B cell (primary cell): Measurements from ENCODE around the gene TMCO6. TPM values are rescaled to one million over a fixed set of nuclear protein-coding genes. Genes with fewer than 3 reads are reported as not detected.
"Not testable (repeated sequence)": the region's sequence is repeated elsewhere in the genome, so short reads cannot be mapped to it uniquely, and the experiment has no call there.

Source experiments
- ATAC-seq: fragments of 200-7000 bp; cut with Tn5 transposase; one replicate; pipeline ENCODE4 v1.10.0; 2021; ENCODE audit warnings: low read depth, mild to moderate bottlenecking, moderate number of reproducible peaks, moderate library complexity
- CTCF ChIA-PET: fragments of 350-600 bp; sonication (Branson Sonifier 250); formaldehyde crosslinking; loops from one replicate; lab custom pipeline; 2021; ENCODE audit warnings: antibody characterized with exemption, inconsistent platforms; lab: Charles Lee
- POLR2A ChIA-PET: fragments of 350-600 bp; sonication (Branson Sonifier 250); formaldehyde crosslinking; loops from one replicate; lab custom pipeline; 2021; ENCODE audit warnings: antibody characterized with exemption; lab: Charles Lee
- DNase-seq: peaks from one replicate; pipeline ENCODE4 v3.0.0; 2013
- H2AFZ ChIP-seq: 2 replicates; pipeline ENCODE4 v1.6.1; 2012; ENCODE audit warnings: mild to moderate bottlenecking, low read depth, low read length; ENCODE audit not compliant: insufficient read depth, poor library complexity, severe bottlenecking
- H3K27ac ChIP-seq, 2 donors: 1 replicate in 1 of 2; 2 replicates in 1 of 2; pipeline ENCODE4 v1.5.1; 2012 to 2013; ENCODE audit warnings: low read length in 2 of 2, mild to moderate bottlenecking in 2 of 2, moderate library complexity in 1 of 2
- H3K27me3 ChIP-seq, 4 experiments: fragments of 200-600 bp in 1 of 4; sonication (generic) in 1 of 4; replicated peaks in 1 of 4; 1 replicate in 2 of 4; 2 replicates in 2 of 4; pipeline versions ENCODE4 v1.6.1 to v1.7.0; 2013 to 2016; ENCODE audit warnings: low read length in 3 of 4, mild to moderate bottlenecking in 2 of 4, mixed read lengths in 1 of 4, moderate library complexity in 1 of 4; ENCODE audit not compliant: insufficient read depth in 4 of 4, control insufficient read depth in 3 of 4; ENCODE audit errors: control extremely low read depth in 1 of 4
- H3K36me3 ChIP-seq, 2 experiments: replicated peaks in 1 of 2; 1 replicate in 1 of 2; 2 replicates in 1 of 2; pipeline versions ENCODE4 v1.6.1 to v1.7.1; 2013; ENCODE audit warnings: low read length in 1 of 2; ENCODE audit not compliant: insufficient read depth in 2 of 2, control insufficient read depth in 1 of 2; ENCODE audit errors: control extremely low read depth in 1 of 2, extremely low read depth in 1 of 2
- H3K4me1 ChIP-seq, 2 donors: fragments of 200-600 bp in 1 of 2; sonication (generic) in 1 of 2; 1 replicate in 1 of 2; 2 replicates in 1 of 2; pipeline versions ENCODE4 v1.5.1 to v1.6.1; 2013 to 2017; ENCODE audit warnings: low read length in 2 of 2; ENCODE audit not compliant: control insufficient read depth in 2 of 2, insufficient read depth in 2 of 2
- H3K4me2 ChIP-seq: replicated peaks from 2 replicates; pipeline ENCODE3; 2012; ENCODE audit warnings: mild to moderate bottlenecking, low read depth, low read length; ENCODE audit not compliant: poor library complexity, severe bottlenecking
- H3K4me3 ChIP-seq, 5 experiments: fragments of 200-600 bp in 1 of 5; sonication (generic) in 1 of 5; 1 replicate in 3 of 5; 2 replicates in 2 of 5; pipeline versions ENCODE4 v1.5.1 to v1.7.0; 2011 to 2016; ENCODE audit warnings: low read length in 4 of 5, mild to moderate bottlenecking in 4 of 5, low read depth in 2 of 5, control low read depth in 1 of 5, moderate library complexity in 1 of 5; ENCODE audit not compliant: insufficient read depth in 1 of 5; ENCODE audit errors: control extremely low read depth in 1 of 5, extremely low read depth in 1 of 5
- H3K79me2 ChIP-seq: fragments of 200-600 bp; sonication (generic); one replicate; pipeline ENCODE4 v1.6.0; 2016; ENCODE audit warnings: low read length; ENCODE audit not compliant: control insufficient read depth, insufficient read depth
- H3K9ac ChIP-seq: fragments of 200-600 bp; sonication (generic); 2 replicates; pipeline ENCODE4 v1.6.1; 2017; ENCODE audit warnings: mild to moderate bottlenecking, low read length, moderate library complexity
- H3K9me3 ChIP-seq, 3 donors: one replicate each; pipeline versions ENCODE4 v1.6.1 to v1.7.1; 2013; ENCODE audit warnings: low read length in 2 of 3; ENCODE audit not compliant: control insufficient read depth in 2 of 3, insufficient read depth in 1 of 3; ENCODE audit errors: control extremely low read depth in 1 of 3
- H4K20me1 ChIP-seq: 2 replicates; pipeline ENCODE4 v1.6.0; 2012; ENCODE audit warnings: mild to moderate bottlenecking, low read length; ENCODE audit not compliant: insufficient read depth, control insufficient read depth, poor library complexity, severe bottlenecking
- H3K27ac Mint-ChIP-seq: one replicate; pipeline ENCODE4 v1.8.0; 2021; ENCODE audit warnings: mixed read lengths
- H3K27me3 Mint-ChIP-seq: one replicate; pipeline ENCODE4 v1.8.0; 2021; ENCODE audit warnings: mixed read lengths
- H3K4me1 Mint-ChIP-seq: one replicate; pipeline ENCODE4 v1.8.0; 2021; ENCODE audit warnings: mixed read lengths
- H3K4me3 Mint-ChIP-seq: one replicate; pipeline ENCODE4 v1.8.0; 2021; ENCODE audit warnings: mixed read lengths
- H3K9me3 Mint-ChIP-seq: one replicate; pipeline ENCODE4 v1.8.0; 2022; ENCODE audit warnings: mixed read lengths; ENCODE audit not compliant: insufficient read depth
- EZH2 ChIP-seq: IDR thresholded peaks from 2 replicates; pipeline ENCODE4 v1.6.1; 2012; ENCODE audit warnings: borderline replicate concordance, low read depth, mild to moderate bottlenecking, moderate library complexity, low read length; ENCODE audit not compliant: insufficient read depth, poor library complexity, severe bottlenecking
- WGBS: methylation state at CpG from one replicate; pipeline ENCODE4 v1.1.5; 2013; ENCODE audit warnings: missing lambda C conversion rate; ENCODE audit not compliant: insufficient coverage; 5-methylcytosine and 5-hydroxymethylcytosine counted together
- intact Hi-C: fragments of 100-400 bp; cut with micrococcal nuclease; formaldehyde crosslinking; loops from one replicate; pipeline ENCODE4 v1.10.0; 2022
- polyA plus RNA-seq: library from polyadenylated mRNA; depleted of rRNA; stranded (reverse); fragments of >200 nt; gene quantifications from 2 replicates; pipeline ENCODE4 v1.2.3, GENCODE V29; 2012
- total RNA-seq, 2 donors: library from RNA; stranded (reverse); fragments of 120-200 nt in 1 of 2; gene quantifications; 1 replicate in 1 of 2; 2 replicates in 1 of 2; pipeline versions ENCODE4 v1.2.3 to v1.2.4, GENCODE V29; 2013 to 2022
- TF ChIP-seq, protein P1 (sequence below): fragments of 200-600 bp; IDR thresholded peaks from one replicate; pipeline ENCODE4 v1.8.0; 2022; ENCODE audit warnings: antibody characterized with exemption, mild to moderate bottlenecking

Gene TMCO6
- total and polyA plus RNA-seq, 2 donors (not counting 1 experiment from before 2014, with no cell fraction given): 33.3 to 70.4 TPM

DNA sequence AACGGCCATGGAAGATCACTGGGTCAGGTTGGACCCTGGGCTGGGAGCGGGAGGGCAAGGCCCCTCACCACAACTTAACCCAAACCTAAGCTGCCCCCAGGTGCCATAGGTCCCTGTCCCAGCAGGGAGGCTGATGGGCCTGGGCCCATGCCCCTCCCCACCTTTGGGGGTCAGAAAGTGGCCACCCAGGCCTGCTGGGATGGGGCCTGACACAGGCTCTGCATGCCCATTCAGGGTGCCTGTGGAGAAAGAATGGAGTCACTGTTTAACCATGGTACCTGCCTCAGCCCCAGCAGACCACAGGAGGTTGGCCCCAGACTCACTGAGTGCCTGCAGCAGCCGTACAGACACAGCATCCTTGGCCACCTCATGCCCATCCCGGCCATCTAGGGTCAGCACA lies 31.8 kb downstream of the TMCO6 start:
- H3K27ac Mint-ChIP-seq, H3K27ac ChIP-seq, POLR2A ChIA-PET, H3K9ac ChIP-seq, H3K4me1 ChIP-seq, H3K4me2 ChIP-seq, H3K9me3 Mint-ChIP-seq, H2AFZ ChIP-seq, intact Hi-C loops, H4K20me1 ChIP-seq, H3K4me3 ChIP-seq, H3K27me3 Mint-ChIP-seq, H3K9me3 ChIP-seq, ATAC-seq, DNase-seq, CTCF ChIA-PET, H3K27me3 ChIP-seq, H3K4me3 Mint-ChIP-seq: not testable (repeated sequence)
- Histone ChIP-seq H3K79me2 (peaks cover 35% of the 10 kb centered on the region), H3K36me3 (peaks cover 0 to 66% of the 10 kb centered on the region in 2 experiments)
- WGBS: 100% methylated on average over 1 of the region's 4 CpGs
- H3K4me1 Mint-ChIP-seq: peaks cover 18% of the 10 kb centered on the region

DNA sequence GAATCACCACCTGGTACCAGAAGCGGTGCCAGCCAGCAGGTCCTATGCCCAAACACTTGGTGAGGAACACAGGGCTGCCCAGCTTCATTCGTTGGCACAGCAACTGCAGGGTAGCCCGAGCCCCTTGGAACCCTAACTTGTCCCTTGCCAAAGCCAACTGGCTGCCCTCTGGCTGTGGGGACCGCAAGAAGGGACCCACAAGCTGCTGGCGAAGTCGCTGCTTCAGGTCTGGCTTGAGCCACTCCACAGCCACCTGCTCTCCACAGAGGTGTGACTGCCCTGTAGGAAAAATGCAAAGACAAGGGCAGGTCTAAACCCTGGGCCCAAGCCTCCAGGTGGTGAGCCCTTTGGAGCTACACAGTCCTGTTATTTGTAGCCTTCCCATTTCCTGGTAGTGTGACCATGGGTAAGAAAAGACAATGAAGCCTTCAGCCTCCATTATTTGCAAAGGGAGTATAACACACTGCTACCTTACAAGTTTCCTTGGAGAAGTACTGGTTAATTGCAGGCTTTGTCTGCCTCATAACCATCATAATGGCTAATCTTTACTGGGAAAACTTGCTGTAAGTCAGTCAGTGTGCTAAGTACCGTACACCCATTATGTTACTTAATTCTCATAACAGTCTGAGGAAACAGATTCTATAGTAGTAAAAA lies 32.3 kb downstream of the TMCO6 start:
- H3K27me3 Mint-ChIP-seq: no peaks in the 10 kb centered on the region
- no peak for DNase-seq
- intact Hi-C loops: no loop called here
- peaks cover 29% of the 10 kb centered on the region for H3K79me2 ChIP-seq
- no peak overlapping the region for H3K4me3 Mint-ChIP-seq
- no peaks in the 10 kb centered on the region for H3K27me3 ChIP-seq
- H3K36me3 ChIP-seq: peaks cover 0 to 71% of the 10 kb centered on the region in 2 experiments
- H4K20me1 ChIP-seq: peaks cover 9% of the 10 kb centered on the region
- H2AFZ ChIP-seq: no peak overlapping the region
- no peak overlapping the region for H3K4me2 ChIP-seq
- no peak overlapping the region for H3K27ac Mint-ChIP-seq
- peaks cover 0 to 7% (median 0%) of the 10 kb centered on the region in 3 donors for H3K9me3 ChIP-seq
- H3K4me1 ChIP-seq: peaks cover 0 to 2% of the 10 kb centered on the region in 2 donors
- WGBS: 95% methylated on average over 4 of the region's 7 CpGs
- H3K4me3 ChIP-seq: no peak overlapping the region
- no peak for TF ChIP-seq EZH2
- TF ChIP-seq, protein P1, sequence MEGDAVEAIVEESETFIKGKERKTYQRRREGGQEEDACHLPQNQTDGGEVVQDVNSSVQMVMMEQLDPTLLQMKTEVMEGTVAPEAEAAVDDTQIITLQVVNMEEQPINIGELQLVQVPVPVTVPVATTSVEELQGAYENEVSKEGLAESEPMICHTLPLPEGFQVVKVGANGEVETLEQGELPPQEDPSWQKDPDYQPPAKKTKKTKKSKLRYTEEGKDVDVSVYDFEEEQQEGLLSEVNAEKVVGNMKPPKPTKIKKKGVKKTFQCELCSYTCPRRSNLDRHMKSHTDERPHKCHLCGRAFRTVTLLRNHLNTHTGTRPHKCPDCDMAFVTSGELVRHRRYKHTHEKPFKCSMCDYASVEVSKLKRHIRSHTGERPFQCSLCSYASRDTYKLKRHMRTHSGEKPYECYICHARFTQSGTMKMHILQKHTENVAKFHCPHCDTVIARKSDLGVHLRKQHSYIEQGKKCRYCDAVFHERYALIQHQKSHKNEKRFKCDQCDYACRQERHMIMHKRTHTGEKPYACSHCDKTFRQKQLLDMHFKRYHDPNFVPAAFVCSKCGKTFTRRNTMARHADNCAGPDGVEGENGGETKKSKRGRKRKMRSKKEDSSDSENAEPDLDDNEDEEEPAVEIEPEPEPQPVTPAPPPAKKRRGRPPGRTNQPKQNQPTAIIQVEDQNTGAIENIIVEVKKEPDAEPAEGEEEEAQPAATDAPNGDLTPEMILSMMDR: no peak
- H3K27ac ChIP-seq: no peak overlapping the region
- ATAC-seq: no peak
- no peaks in the 10 kb centered on the region for H3K9me3 Mint-ChIP-seq
- ChIA-PET POLR2A (no interaction called here), CTCF (no interaction called here)
- no peak overlapping the region for H3K9ac ChIP-seq
- peaks cover 14% of the 10 kb centered on the region for H3K4me1 Mint-ChIP-seq
